ENCODE results near the gene PIGN.

DNA sequence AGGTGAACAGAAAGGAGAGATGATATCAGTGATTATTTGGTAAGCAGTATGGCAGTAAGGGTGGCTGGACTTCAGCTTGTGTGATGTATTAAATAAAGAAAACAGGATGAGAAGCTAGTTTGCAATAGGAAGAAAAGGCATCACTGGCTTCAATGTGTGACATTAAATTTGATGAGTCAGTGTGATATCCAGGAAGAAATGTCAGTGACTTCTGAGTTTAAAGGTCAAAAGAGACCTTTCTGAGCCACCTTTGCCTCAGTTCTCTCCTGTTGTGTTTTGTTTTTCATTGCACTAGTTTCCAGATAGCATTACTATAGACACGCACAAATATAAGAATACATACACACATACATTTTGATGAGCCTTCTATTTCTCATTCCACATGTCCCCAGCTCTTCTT, 105.6 kb downstream of the PIGN start:
- TF ChIP-seq EZH2 (IDR thresholded peaks at IDR 0.05) (no peak), POLR2AphosphoS5 (IDR thresholded peaks at IDR 0.05; ENCODE audit: borderline replicate concordance, low read depth, low read length) (no peak)
